ENCODE data around the gene LMO1. TPM values are rescaled to one million over a fixed set of nuclear protein-coding genes. Genes with fewer than 3 reads are reported as not detected.
A peak's percentile ranks its signal among the peaks of the same experiment; 100 is the strongest.

LMO1 gene
- total RNA-seq (1 to 10 TPM in 1 of 2 donors, not detected in 1; 1.5 TPM), polyA plus RNA-seq (ENCODE audit: insufficient read depth, low read depth, low replicate concordance) (1.3 TPM)
- long read RNA-seq, donor 1, result 0 reads
- long read RNA-seq, donor 2, result 0 reads

DNA sequence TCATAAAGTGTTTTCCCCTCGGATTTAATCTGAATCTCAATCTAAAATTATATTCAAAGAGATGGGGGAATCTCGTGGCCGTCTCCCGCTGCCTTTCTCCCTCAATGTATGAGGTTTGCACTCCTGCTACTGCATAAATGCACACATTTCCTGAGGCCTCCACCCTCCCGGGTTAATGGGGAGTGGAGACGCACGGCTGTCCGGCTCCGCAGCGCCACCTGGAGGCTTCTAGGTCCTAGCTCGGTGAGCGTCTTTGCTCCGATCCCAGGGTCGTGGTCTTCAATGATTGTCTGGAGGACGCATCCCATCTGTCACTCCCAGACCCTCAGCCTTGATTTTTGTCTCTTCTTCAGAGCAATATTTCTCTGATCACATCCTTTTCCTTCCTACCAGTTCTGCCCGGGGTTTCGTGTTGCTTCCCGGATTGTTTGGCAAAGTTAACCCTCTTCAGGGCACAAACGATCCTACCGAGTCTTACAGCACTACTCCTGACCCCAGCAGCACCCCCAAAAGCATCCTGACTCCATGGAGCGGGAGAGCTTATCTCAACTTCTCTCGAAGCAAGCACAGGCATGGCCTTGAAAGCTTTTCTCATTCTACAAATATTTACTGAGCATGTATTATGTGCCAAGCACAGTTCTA lies at the start of gene LMO1:
LMO1 (minus strand) TSS at position 110 of the 642 bp plus-strand sequence. CDS start 516 bp downstream, outside the sequence.
- intact Hi-C loops (cut with DNase I; ENCODE audit: low total_unique reads), result no loop called here
- Histone ChIP-seq H3K9me3 (no peaks in the 10 kb centered on the region), H3K36me3 (ENCODE audit: low read depth, missing control alignments) (no peaks in the 10 kb centered on the region), H3K4me1 (no peaks in the 10 kb centered on the region), H3K27me3 (no peaks in the 10 kb centered on the region), H3K27ac (no peak within 1 kb of the TSS), H3K4me3 (peak within 1 kb of the TSS; percentile 37 to 64)
- peak; percentile 88 for DNase-seq
- TF ChIP-seq, protein P1, sequence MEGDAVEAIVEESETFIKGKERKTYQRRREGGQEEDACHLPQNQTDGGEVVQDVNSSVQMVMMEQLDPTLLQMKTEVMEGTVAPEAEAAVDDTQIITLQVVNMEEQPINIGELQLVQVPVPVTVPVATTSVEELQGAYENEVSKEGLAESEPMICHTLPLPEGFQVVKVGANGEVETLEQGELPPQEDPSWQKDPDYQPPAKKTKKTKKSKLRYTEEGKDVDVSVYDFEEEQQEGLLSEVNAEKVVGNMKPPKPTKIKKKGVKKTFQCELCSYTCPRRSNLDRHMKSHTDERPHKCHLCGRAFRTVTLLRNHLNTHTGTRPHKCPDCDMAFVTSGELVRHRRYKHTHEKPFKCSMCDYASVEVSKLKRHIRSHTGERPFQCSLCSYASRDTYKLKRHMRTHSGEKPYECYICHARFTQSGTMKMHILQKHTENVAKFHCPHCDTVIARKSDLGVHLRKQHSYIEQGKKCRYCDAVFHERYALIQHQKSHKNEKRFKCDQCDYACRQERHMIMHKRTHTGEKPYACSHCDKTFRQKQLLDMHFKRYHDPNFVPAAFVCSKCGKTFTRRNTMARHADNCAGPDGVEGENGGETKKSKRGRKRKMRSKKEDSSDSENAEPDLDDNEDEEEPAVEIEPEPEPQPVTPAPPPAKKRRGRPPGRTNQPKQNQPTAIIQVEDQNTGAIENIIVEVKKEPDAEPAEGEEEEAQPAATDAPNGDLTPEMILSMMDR (IDR thresholded peaks at IDR 0.05), result peak; percentile 48 to 82 (median 63)
- TF ChIP-seq POLR2A (IDR thresholded peaks at IDR 0.05), result no peak
- 1 to 3% methylated on average over 22 of the region's 22 CpGs for WGBS, 2 donors

DNA sequence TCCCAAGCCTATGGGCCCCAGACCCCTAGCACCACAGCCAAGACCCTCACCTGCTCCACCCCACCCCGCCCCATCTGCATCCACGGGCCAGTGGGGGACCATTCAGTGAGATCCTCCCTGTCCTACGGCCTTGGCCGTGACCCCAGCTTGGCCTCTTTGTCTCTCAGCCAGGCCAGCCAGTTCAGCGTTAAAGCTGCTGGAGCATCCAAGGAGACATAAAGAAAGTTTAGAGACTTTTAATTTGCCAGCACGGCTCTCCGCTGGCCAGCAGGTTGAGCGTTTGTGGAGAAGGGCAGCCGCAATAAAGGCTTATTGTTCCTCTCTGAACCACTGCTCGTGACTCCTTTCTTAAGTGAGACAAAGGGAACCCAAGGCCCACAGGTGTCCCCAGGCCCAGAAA lies 49.3 kb upstream of the LMO1 start:
- H3K9me3 ChIP-seq, result no peaks in the 10 kb centered on the region
- TF ChIP-seq, protein P1 (IDR thresholded peaks at IDR 0.05), result no peak
- TF ChIP-seq POLR2A (IDR thresholded peaks at IDR 0.05), result no peak
- intact Hi-C loops (cut with DNase I; ENCODE audit: low total_unique reads), result no loop called here
- no peaks in the 10 kb centered on the region for H3K36me3 ChIP-seq (ENCODE audit: low read depth, missing control alignments)
- WGBS, 2 donors, result 51 to 80% methylated on average over 1 to 10 of the region's 10 CpGs
- H3K27ac ChIP-seq, result no peak overlapping the region
- no peaks in the 10 kb centered on the region for H3K4me1 ChIP-seq
- no peaks in the 10 kb centered on the region for H3K27me3 ChIP-seq
- no peak overlapping the region for H3K4me3 ChIP-seq
- DNase-seq, result no peak

DNA sequence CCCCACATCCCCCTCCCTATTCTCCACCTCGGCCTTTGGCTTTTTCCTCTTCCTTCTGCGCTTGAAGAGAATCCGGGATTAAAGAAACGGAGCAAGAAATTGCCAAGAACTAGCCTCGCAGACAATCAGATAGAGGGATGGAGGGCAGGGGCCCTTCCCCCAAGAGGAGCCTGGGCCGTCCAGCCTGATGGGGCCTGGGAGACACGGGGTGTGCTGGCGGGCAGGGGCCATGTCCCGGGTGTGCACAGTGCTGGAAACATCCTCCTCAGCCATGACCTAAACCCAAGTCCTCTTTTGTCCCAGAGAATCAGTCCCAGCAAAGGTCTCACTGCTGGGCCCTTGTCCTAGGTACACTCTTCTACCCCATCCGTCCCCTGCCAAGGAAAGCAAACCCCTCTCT lies 47.7 kb upstream of the LMO1 start:
- Histone ChIP-seq H3K4me3 (no peak overlapping the region), H3K4me1 (no peaks in the 10 kb centered on the region), H3K9me3 (no peaks in the 10 kb centered on the region), H3K27ac (no peak overlapping the region), H3K36me3 (ENCODE audit: low read depth, missing control alignments) (no peaks in the 10 kb centered on the region), H3K27me3 (no peaks in the 10 kb centered on the region)
- intact Hi-C loops (cut with DNase I; ENCODE audit: low total_unique reads), result no loop called here
- TF ChIP-seq, protein P1 (IDR thresholded peaks at IDR 0.05), result no peak
- no peak for TF ChIP-seq POLR2A (IDR thresholded peaks at IDR 0.05)
- no peak for DNase-seq
- 71 to 87% methylated on average over 10 of the region's 10 CpGs for WGBS, 2 donors

DNA sequence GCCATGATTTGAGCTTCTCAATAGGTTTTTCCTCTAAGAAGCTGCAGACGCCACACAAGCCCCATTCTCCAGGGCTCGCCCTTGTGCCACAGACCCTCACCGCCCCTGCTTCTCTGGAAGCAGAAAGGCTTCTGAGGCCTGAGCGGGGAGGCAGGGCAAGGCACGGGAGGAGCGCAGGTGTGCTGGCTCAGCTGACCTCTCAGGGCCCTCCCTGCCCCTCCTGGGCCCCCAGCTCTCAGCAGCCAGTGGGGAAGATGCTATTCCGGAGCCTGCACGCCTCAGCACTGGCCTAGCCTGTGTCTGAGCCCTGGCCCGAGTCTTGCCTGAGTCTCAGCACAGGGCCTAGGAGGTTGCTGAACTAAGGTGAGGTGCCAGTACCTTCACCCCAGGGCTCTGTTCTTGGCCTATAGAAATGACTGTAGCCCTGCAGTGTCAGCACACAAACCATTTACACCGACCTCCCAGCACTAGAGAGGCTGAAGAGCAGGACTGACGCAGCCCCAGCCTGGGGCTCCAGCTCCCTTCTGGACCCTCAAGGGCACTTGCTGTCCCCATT lies 47.1 kb upstream of the LMO1 start:
- 86 to 91% methylated on average over 2 to 11 of the region's 11 CpGs for WGBS, 2 donors
- intact Hi-C loops (cut with DNase I; ENCODE audit: low total_unique reads), result no loop called here
- H3K4me1 ChIP-seq, result no peaks in the 10 kb centered on the region

More for the DNA sequence above, 47.1 kb upstream of the LMO1 start:
- TF ChIP-seq, protein P1 (IDR thresholded peaks at IDR 0.05), result no peak
- TF ChIP-seq POLR2A (IDR thresholded peaks at IDR 0.05), result no peak
- Histone ChIP-seq H3K36me3 (ENCODE audit: low read depth, missing control alignments) (no peaks in the 10 kb centered on the region), H3K27me3 (no peaks in the 10 kb centered on the region), H3K9me3 (no peaks in the 10 kb centered on the region), H3K4me3 (no peak overlapping the region), H3K27ac (no peak overlapping the region)
- DNase-seq, result no peak

Data from testis (tissue), 5 donors.